GM18511 (cell line): ENCODE results near the gene TBL1X.
"Not testable (repeated sequence)": the region's sequence is repeated elsewhere in the genome, so short reads cannot be mapped to it uniquely, and the experiment has no call there.

Source experiments
- ATAC-seq: cut with Tn5 transposase; IDR thresholded peaks from one replicate; pipeline ENCODE4 v1.9.1; 2021; ENCODE audit warnings: mild to moderate bottlenecking, moderate library complexity; ENCODE audit not compliant: unreplicated experiment

Gene TBL1X

GRCh38 chrX:9746148-9746888 is 281.5 kb downstream of the TBL1X start:
- ATAC-seq: no peak

GRCh38 chrX:9747644-9748043 is 282.8 kb downstream of the TBL1X start:
- ATAC-seq: no peak

GRCh38 chrX:9749146-9749692 is 284.4 kb downstream of the TBL1X start:
- ATAC-seq: no peak

- ATAC-seq: no peak
Observed at GRCh38 chrX:9757366-9757765, 292.5 kb downstream of the TBL1X start.

- no peak for ATAC-seq
Observed at GRCh38 chrX:9758021-9758638, 293.3 kb downstream of the TBL1X start.

- no peak for ATAC-seq
Observed at GRCh38 chrX:9759337-9759736, 294.5 kb downstream of the TBL1X start.

- no peak for ATAC-seq
Observed at GRCh38 chrX:9765072-9765736, 300.3 kb downstream of the TBL1X start.

- no peak for ATAC-seq
Observed at GRCh38 chrX:9765737-9766097, 300.9 kb downstream of the TBL1X start, which contains the start of gene GPR143. TSS of gene GPR143 (minus strand) at chrX:9765847. CDS start at chrX:9765817, 30 bp downstream.

GRCh38 chrX:9767375-9767774 is 302.5 kb downstream of the TBL1X start:
- no peak for ATAC-seq

- ATAC-seq: not testable (repeated sequence)
Observed at GRCh38 chrX:9768321-9768839, 303.5 kb downstream of the TBL1X start.

GRCh38 chrX:9770319-9770718 is 305.5 kb downstream of the TBL1X start:
- ATAC-seq: no peak

- no peak for ATAC-seq
Observed at GRCh38 chrX:9772943-9773342, 308.1 kb downstream of the TBL1X start.

- no peak for ATAC-seq
Observed at GRCh38 chrX:9775930-9776329, 311.1 kb downstream of the TBL1X start.

- no peak for ATAC-seq
Observed at GRCh38 chrX:9781941-9782340, 317.1 kb downstream of the TBL1X start.

- ATAC-seq: no peak
Observed at GRCh38 chrX:9784332-9784731, 319.5 kb downstream of the TBL1X start.

- no peak for ATAC-seq
Observed at GRCh38 chrX:9785254-9785943, 320.5 kb downstream of the TBL1X start.

GRCh38 chrX:9785944-9786797 is 321.3 kb downstream of the TBL1X start, which contains the start of gene SHROOM2:
TSS of gene SHROOM2 (plus strand) at chrX:9786429. CDS start at chrX:9786546, 117 bp downstream.
- ATAC-seq: no peak

GRCh38 chrX:9786798-9787635 is 322.2 kb downstream of the TBL1X start:
- no peak for ATAC-seq

- no peak for ATAC-seq
Observed at GRCh38 chrX:9788911-9789310, 324.1 kb downstream of the TBL1X start.
